Activated B cell treated with CpG ODN at 0.5 μM for 24 hours (primary cell): Measurements from ENCODE around the gene NDUFA8. TPM values are rescaled to one million over a fixed set of nuclear protein-coding genes. Genes with fewer than 3 reads are reported as not detected.

Experiments used
- ATAC-seq: fragments of 200-7000 bp; cut with Tn5 transposase; one replicate; pipeline ENCODE4 v1.10.0; 2021; ENCODE audit warnings: low read depth, mild to moderate bottlenecking, moderate library complexity
- CTCF ChIA-PET: fragments of 350-600 bp; sonication (Branson Sonifier 250); formaldehyde crosslinking; loops from one replicate; lab custom pipeline; 2021; ENCODE audit warnings: antibody characterized with exemption; lab: Charles Lee
- POLR2A ChIA-PET: fragments of 350-600 bp; sonication (Branson Sonifier 250); formaldehyde crosslinking; loops from one replicate; lab custom pipeline; 2021; ENCODE audit warnings: antibody characterized with exemption; lab: Charles Lee
- DNase-seq: peaks from one replicate; pipeline ENCODE4 v3.0.0; 2022
- H3K27ac Mint-ChIP-seq: one replicate; pipeline ENCODE4 v1.8.0; 2020; ENCODE audit warnings: mixed read lengths
- H3K27me3 Mint-ChIP-seq: one replicate; pipeline ENCODE4 v1.8.0; 2021; ENCODE audit warnings: mixed read lengths
- H3K36me3 Mint-ChIP-seq: one replicate; pipeline ENCODE4 v1.8.0; 2021; ENCODE audit warnings: low read depth, mixed read lengths
- H3K4me1 Mint-ChIP-seq: one replicate; pipeline ENCODE4 v1.8.0; 2021; ENCODE audit warnings: mixed read lengths
- H3K4me3 Mint-ChIP-seq: one replicate; pipeline ENCODE4 v1.8.0; 2020; ENCODE audit warnings: mild to moderate bottlenecking, mixed read lengths
- H3K9me3 Mint-ChIP-seq: one replicate; pipeline ENCODE4 v1.8.0; 2020; ENCODE audit warnings: mixed read lengths
- intact Hi-C: fragments of 100-400 bp; cut with micrococcal nuclease; formaldehyde crosslinking; loops from one replicate; pipeline ENCODE4 v1.15.1; 2024
- total RNA-seq: library from RNA; stranded (reverse); gene quantifications from 2 replicates; pipeline ENCODE4 v1.2.3, GENCODE V29; 2022
- TF ChIP-seq, protein P1 (sequence below): fragments of 200-600 bp; IDR thresholded peaks from one replicate; pipeline ENCODE4 v1.8.0; 2022; ENCODE audit warnings: antibody characterized with exemption, mild to moderate bottlenecking

NDUFA8 gene
- total RNA-seq, 1 donor from 2014 or later: 21.2 TPM

DNA sequence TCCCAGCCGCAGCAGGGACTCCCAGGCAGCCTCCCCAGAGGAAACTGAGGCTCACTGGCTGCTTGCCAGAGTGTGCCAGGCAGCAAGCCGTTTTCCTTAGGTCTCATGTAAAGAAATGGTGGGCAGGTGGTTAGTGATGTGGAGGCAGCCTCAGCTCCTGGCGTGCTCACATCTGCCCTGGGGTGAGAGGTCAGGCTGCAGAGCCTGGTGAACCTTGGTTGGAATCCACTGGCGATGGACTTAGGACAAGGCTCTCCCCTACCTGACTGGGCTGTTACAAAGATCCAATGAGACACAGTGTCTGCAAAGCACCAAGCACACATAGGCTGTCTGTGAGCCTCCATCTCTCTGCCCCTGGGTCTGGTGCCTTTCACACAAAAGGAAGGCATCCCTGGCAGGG lies 38.3 kb upstream of the NDUFA8 start:
- ChIA-PET POLR2A (no interaction called here), CTCF (interaction anchor here (1.2 kb wide), 1 partner anchor 99 kb away, joined by 3 read pairs; no protein-coding TSS in a partner anchor)
- Mint-ChIP-seq H3K4me3 (no peak overlapping the region), H3K4me1 (no peaks in the 10 kb centered on the region), H3K27ac (no peak overlapping the region), H3K27me3 (peaks cover 16% of the 10 kb centered on the region), H3K36me3 (no peaks in the 10 kb centered on the region), H3K9me3 (no peaks in the 10 kb centered on the region)
- ATAC-seq: no peak
- intact Hi-C loops: no loop called here
- DNase-seq: no peak
- TF ChIP-seq, protein P1, sequence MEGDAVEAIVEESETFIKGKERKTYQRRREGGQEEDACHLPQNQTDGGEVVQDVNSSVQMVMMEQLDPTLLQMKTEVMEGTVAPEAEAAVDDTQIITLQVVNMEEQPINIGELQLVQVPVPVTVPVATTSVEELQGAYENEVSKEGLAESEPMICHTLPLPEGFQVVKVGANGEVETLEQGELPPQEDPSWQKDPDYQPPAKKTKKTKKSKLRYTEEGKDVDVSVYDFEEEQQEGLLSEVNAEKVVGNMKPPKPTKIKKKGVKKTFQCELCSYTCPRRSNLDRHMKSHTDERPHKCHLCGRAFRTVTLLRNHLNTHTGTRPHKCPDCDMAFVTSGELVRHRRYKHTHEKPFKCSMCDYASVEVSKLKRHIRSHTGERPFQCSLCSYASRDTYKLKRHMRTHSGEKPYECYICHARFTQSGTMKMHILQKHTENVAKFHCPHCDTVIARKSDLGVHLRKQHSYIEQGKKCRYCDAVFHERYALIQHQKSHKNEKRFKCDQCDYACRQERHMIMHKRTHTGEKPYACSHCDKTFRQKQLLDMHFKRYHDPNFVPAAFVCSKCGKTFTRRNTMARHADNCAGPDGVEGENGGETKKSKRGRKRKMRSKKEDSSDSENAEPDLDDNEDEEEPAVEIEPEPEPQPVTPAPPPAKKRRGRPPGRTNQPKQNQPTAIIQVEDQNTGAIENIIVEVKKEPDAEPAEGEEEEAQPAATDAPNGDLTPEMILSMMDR: no peak

DNA sequence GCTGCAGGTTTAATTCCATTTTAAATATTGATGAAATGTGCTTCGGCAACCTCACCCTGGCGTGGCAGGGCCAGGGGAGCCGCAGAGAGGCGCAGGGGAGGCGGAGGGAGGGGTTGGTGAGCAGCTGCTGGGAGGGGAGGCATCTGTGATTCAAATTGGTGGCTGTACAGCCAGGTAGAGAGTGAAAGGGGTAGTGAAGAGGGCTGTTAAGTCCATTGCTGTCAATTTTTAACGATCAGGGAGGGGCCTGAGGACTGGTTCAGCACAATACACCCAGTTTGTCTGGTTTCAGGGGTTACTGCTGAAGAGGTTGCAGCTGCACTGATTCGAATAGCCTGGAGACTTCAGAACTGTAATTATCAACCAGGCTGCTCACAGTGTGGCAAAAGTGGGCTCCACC lies 37.8 kb upstream of the NDUFA8 start:
- Mint-ChIP-seq H3K27me3 (peaks cover 16% of the 10 kb centered on the region), H3K4me1 (no peaks in the 10 kb centered on the region), H3K27ac (no peak overlapping the region), H3K9me3 (no peaks in the 10 kb centered on the region), H3K4me3 (no peak overlapping the region), H3K36me3 (no peaks in the 10 kb centered on the region)
- TF ChIP-seq, protein P1: no peak
- POLR2A ChIA-PET: no interaction called here
- CTCF ChIA-PET: interaction anchor here (1.2 kb wide), 1 partner anchor 98 kb away, joined by 3 read pairs; no protein-coding TSS in a partner anchor
- intact Hi-C loops: no loop called here
- no peak for ATAC-seq
- DNase-seq: no peak

DNA sequence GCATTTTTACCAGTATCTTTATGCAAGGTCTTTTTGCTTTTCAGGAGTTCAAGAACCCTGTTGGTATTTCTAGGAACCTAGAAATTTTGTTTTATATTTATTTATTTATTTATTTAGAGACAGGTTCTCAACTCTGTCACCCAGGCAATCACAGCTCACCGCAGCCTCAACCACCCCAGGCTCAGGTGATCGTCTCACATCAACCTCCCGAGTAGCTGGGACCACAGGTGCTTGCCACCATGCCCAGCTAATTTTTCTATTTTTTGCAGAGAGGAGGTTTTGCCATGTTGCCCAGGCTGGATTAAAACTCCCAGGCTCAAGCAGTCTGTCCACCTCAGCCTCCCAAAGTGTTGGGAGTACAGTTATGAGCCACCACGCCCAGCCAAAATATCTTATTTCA lies 36.3 kb upstream of the NDUFA8 start:
- intact Hi-C loops: no loop called here
- TF ChIP-seq, protein P1: no peak
- peaks cover 16% of the 10 kb centered on the region for H3K27me3 Mint-ChIP-seq
- DNase-seq: no peak
- no peaks in the 10 kb centered on the region for H3K9me3 Mint-ChIP-seq
- no peak overlapping the region for H3K4me3 Mint-ChIP-seq
- ChIA-PET CTCF (no interaction called here), POLR2A (no interaction called here)
- ATAC-seq: no peak
- no peak overlapping the region for H3K27ac Mint-ChIP-seq
- H3K36me3 Mint-ChIP-seq: no peaks in the 10 kb centered on the region
- no peaks in the 10 kb centered on the region for H3K4me1 Mint-ChIP-seq

DNA sequence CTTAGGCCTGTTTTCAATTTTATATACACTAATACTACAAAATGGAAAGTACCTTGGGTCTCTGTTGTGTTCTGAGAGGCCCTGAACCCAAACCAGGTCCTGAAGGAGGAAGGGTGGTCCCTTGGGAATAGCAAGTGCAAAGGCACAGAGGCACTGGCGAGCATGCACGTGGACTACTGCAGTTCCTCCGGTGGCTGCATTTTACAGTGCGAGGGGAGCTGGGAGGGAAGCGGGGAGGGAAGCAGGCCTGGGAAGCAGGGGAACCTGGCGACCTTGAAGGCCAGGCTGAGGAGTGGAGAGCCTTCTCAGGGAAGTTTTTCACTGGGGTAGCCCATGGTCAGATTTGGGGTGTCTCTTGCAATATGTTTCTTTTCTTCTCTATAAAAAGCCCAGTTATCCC lies 34.1 kb upstream of the NDUFA8 start:
- Mint-ChIP-seq H3K27ac (no peak overlapping the region), H3K4me1 (no peaks in the 10 kb centered on the region), H3K9me3 (no peaks in the 10 kb centered on the region), H3K36me3 (no peaks in the 10 kb centered on the region), H3K4me3 (no peak overlapping the region), H3K27me3 (peaks cover 16% of the 10 kb centered on the region)
- CTCF ChIA-PET: no interaction called here
- intact Hi-C loops: no loop called here
- DNase-seq: no peak
- POLR2A ChIA-PET: no interaction called here
- TF ChIP-seq, protein P1: no peak
- ATAC-seq: no peak

DNA sequence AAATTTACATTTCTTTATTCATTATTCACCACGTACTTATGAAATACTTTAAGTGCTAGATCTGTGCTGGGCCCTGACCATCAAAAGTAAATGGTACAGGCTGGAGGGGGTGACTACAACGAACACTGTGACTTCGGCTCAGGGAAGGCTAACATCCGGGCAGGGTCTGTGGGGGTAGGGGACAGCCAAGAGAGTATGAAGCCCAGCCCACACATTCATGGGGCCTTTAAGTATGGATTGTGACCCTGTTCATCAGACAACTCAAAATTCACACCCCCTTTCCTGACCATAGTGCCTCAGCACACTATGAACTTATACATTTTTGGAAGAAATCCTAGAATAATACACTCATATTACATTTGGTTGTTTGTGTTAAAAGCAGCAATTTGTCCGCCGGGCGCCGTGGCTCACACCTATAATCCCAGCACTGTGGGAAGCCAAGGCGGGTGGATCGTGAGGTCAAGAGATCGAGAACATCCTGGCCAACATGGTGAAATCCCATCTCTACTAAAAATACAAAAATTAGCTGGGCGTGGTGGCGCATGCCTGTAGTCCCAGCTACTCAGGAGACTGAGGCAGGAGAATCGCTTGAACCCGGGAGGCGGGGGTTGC lies 33.4 kb upstream of the NDUFA8 start:
- TF ChIP-seq, protein P1: no peak
- Mint-ChIP-seq H3K9me3 (no peaks in the 10 kb centered on the region), H3K4me3 (no peak overlapping the region), H3K27me3 (peaks cover 14% of the 10 kb centered on the region), H3K4me1 (no peaks in the 10 kb centered on the region), H3K36me3 (no peaks in the 10 kb centered on the region), H3K27ac (no peak overlapping the region)
- ATAC-seq: no peak
- ChIA-PET POLR2A (interaction anchor here (0.8 kb wide), 1 partner anchor 10 kb away, joined by 4 read pairs; no protein-coding TSS in a partner anchor), CTCF (no interaction called here)
- intact Hi-C loops: no loop called here
- no peak for DNase-seq
